ENCODE measurements around the gene PARP6. TPM values are rescaled to one million over a fixed set of nuclear protein-coding genes. Genes with fewer than 3 reads are reported as not detected.

The PARP6 gene
- total and polyA plus RNA-seq, 2 donors (not counting 1 experiment from before 2014, with no cell fraction given), result 118 to 134 TPM

GRCh38 chr15:72206677-72207000 is 65.7 kb downstream of the PARP6 start:
- no peak overlapping the region for H3K4me3 Mint-ChIP-seq
- H3K27ac ChIP-seq (ENCODE audit: low read length in 2 of 2), result no peak overlapping the region
- H3K27me3 ChIP-seq (replicated peaks in 1 of 4; ENCODE audit: control extremely low read depth in 1 of 4, control insufficient read depth in 3 of 4, insufficient read depth in 4 of 4, low read length in 3 of 4), result no peaks in the 10 kb centered on the region
- CTCF ChIA-PET, result interaction anchor here (0.8 kb wide), 1 partner anchor 9 kb away, joined by 3 read pairs; the partner anchor contains the start of gene GRAMD2A
- WGBS (ENCODE audit: insufficient coverage), result 95% methylated on average over 5 of the region's 5 CpGs
- H3K9me3 Mint-ChIP-seq (ENCODE audit: insufficient read depth), result no peaks in the 10 kb centered on the region
- no peak overlapping the region for H3K4me3 ChIP-seq (ENCODE audit: control extremely low read depth in 1 of 5, extremely low read depth in 1 of 5, insufficient read depth in 1 of 5, low read depth in 2 of 5, low read length in 4 of 5)
- H3K27ac Mint-ChIP-seq, result no peak overlapping the region
- DNase-seq (no peak), ATAC-seq (ENCODE audit: low read depth) (no peak)
- H3K4me1 Mint-ChIP-seq, result peaks cover 10% of the 10 kb centered on the region
- H3K27me3 Mint-ChIP-seq, result no peaks in the 10 kb centered on the region
- H3K9ac ChIP-seq (ENCODE audit: low read length), result no peak overlapping the region
- H3K4me2 ChIP-seq (replicated peaks; ENCODE audit: low read depth, low read length, poor library complexity, severe bottlenecking), result no peak overlapping the region
- POLR2A ChIA-PET, result no interaction called here
- intact Hi-C loops (cut with micrococcal nuclease), result no loop called here
- H3K36me3 ChIP-seq (replicated peaks in 1 of 2; ENCODE audit: control extremely low read depth in 1 of 2, control insufficient read depth in 1 of 2, extremely low read depth in 1 of 2, insufficient read depth in 2 of 2, low read length in 1 of 2), result peaks cover 18 to 94% of the 10 kb centered on the region in 2 experiments
- no peak for TF ChIP-seq CTCF (IDR thresholded peaks at IDR 0.05)
- H3K4me1 ChIP-seq (ENCODE audit: control insufficient read depth in 2 of 2, insufficient read depth in 2 of 2, low read length in 2 of 2), result no peaks in the 10 kb centered on the region
- no peaks in the 10 kb centered on the region for H3K79me2 ChIP-seq (ENCODE audit: control insufficient read depth, insufficient read depth, low read length)
- peaks cover 13% of the 10 kb centered on the region for H4K20me1 ChIP-seq (ENCODE audit: control insufficient read depth, insufficient read depth, low read length, poor library complexity, severe bottlenecking)
- H3K9me3 ChIP-seq (ENCODE audit: control extremely low read depth in 1 of 3, control insufficient read depth in 2 of 3, insufficient read depth in 1 of 3, low read length in 2 of 3), result no peaks in the 10 kb centered on the region
- H2AFZ ChIP-seq (ENCODE audit: insufficient read depth, low read depth, low read length, poor library complexity, severe bottlenecking), result no peak overlapping the region

GRCh38 chr15:72205896-72206676 is 66.3 kb downstream of the PARP6 start:
- H3K4me3 ChIP-seq (ENCODE audit: control extremely low read depth in 1 of 5, extremely low read depth in 1 of 5, insufficient read depth in 1 of 5, low read depth in 2 of 5, low read length in 4 of 5), result no peak overlapping the region
- intact Hi-C loops (cut with micrococcal nuclease), result no loop called here
- peaks cover 14% of the 10 kb centered on the region for H3K4me1 Mint-ChIP-seq
- no peak overlapping the region for H3K27ac ChIP-seq (ENCODE audit: low read length in 2 of 2)
- ChIA-PET CTCF (interaction anchor here (0.8 to 1.3 kb wide), 2 partner anchors 8 to 22 kb away, joined by 3 to 6 read pairs; partner anchors contain the start of gene GRAMD2A), POLR2A (no interaction called here)
- peaks cover 21 to 94% of the 10 kb centered on the region in 2 experiments for H3K36me3 ChIP-seq (replicated peaks in 1 of 2; ENCODE audit: control extremely low read depth in 1 of 2, control insufficient read depth in 1 of 2, extremely low read depth in 1 of 2, insufficient read depth in 2 of 2, low read length in 1 of 2)
- H4K20me1 ChIP-seq (ENCODE audit: control insufficient read depth, insufficient read depth, low read length, poor library complexity, severe bottlenecking), result peaks cover 13% of the 10 kb centered on the region
- H3K9me3 ChIP-seq (ENCODE audit: control extremely low read depth in 1 of 3, control insufficient read depth in 2 of 3, insufficient read depth in 1 of 3, low read length in 2 of 3), result no peaks in the 10 kb centered on the region
- no peaks in the 10 kb centered on the region for H3K27me3 Mint-ChIP-seq
- TF ChIP-seq EZH2 (IDR thresholded peaks at IDR 0.05; ENCODE audit: borderline replicate concordance, insufficient read depth, low read depth, low read length, poor library complexity, severe bottlenecking), result no peak
- no peak overlapping the region for H3K4me2 ChIP-seq (replicated peaks; ENCODE audit: low read depth, low read length, poor library complexity, severe bottlenecking)
- 99% methylated on average over 8 of the region's 10 CpGs for WGBS (ENCODE audit: insufficient coverage)
- H3K27ac Mint-ChIP-seq, result no peak overlapping the region
- H3K9me3 Mint-ChIP-seq (ENCODE audit: insufficient read depth), result no peaks in the 10 kb centered on the region
- DNase-seq, result no peak
- no peaks in the 10 kb centered on the region for H3K27me3 ChIP-seq (replicated peaks in 1 of 4; ENCODE audit: control extremely low read depth in 1 of 4, control insufficient read depth in 3 of 4, insufficient read depth in 4 of 4, low read length in 3 of 4)
- H3K4me3 Mint-ChIP-seq, result no peak overlapping the region
- no peak overlapping the region for H2AFZ ChIP-seq (ENCODE audit: insufficient read depth, low read depth, low read length, poor library complexity, severe bottlenecking)
- no peak for ATAC-seq (ENCODE audit: low read depth)
- no peaks in the 10 kb centered on the region for H3K4me1 ChIP-seq (ENCODE audit: control insufficient read depth in 2 of 2, insufficient read depth in 2 of 2, low read length in 2 of 2)
- no peak overlapping the region for H3K9ac ChIP-seq (ENCODE audit: low read length)
- H3K79me2 ChIP-seq (ENCODE audit: control insufficient read depth, insufficient read depth, low read length), result no peaks in the 10 kb centered on the region

All from B cell (primary cell).